Testis (tissue), 2 donors: Measurements from ENCODE around the gene CYTH2.

Experiments used
- CTCF ChIP-seq, 3 experiments: fragments of 450-650 bp in 2 of 3; fragments of 200-600 bp in 1 of 3; sonication (generic) in 1 of 3; IDR thresholded peaks; one replicate each; pipeline ENCODE4 v1.5.1; 2016 to 2019; ENCODE audit warnings: antibody characterized with exemption in 3 of 3, mild to moderate bottlenecking in 2 of 3, moderate library complexity in 1 of 3
- POLR2A ChIP-seq: fragments of 450-650 bp; IDR thresholded peaks from one replicate; pipeline ENCODE4 v1.6.1; 2017; ENCODE audit warnings: antibody characterized with exemption, mild to moderate bottlenecking, moderate library complexity

- TF ChIP-seq POLR2A (no peak), CTCF (IDR thresholded peaks at IDR 0.05) (no peak)
Measured at GRCh38 chr19:48502350-48503018, 33.3 kb downstream of the CYTH2 start.
